Non-pigmented ciliary epithelial cell (primary cell): Measurements from ENCODE around the gene HCFC1R1.
A peak's percentile ranks its signal among the peaks of the same experiment; 100 is the strongest.

ENCODE experiments used
- DNase-seq: peaks from one replicate; pipeline ENCODE4 v3.0.0-alpha.2; 2010; ENCODE audit warnings: low read depth

HCFC1R1 gene

GRCh38 chr16:3035972-3036725, 12.4 kb upstream of the HCFC1R1 start:
- DNase-seq: no peak

GRCh38 chr16:3035289-3035971, 11.7 kb upstream of the HCFC1R1 start:
- DNase-seq: no peak

GRCh38 chr16:3032624-3033023, 8.9 kb upstream of the HCFC1R1 start:
- no peak for DNase-seq

GRCh38 chr16:3030222-3031212, 6.8 kb upstream of the HCFC1R1 start:
- no peak for DNase-seq

GRCh38 chr16:3029491-3030221, 5.9 kb upstream of the HCFC1R1 start:
- no peak for DNase-seq

GRCh38 chr16:3028716-3029319, 5.1 kb upstream of the HCFC1R1 start:
- no peak for DNase-seq

- peak; percentile 17 for DNase-seq
These were observed 4.4 kb upstream of the HCFC1R1 start for GRCh38 chr16:3027983-3028715.

GRCh38 chr16:3027489-3027795, 3.7 kb upstream of the HCFC1R1 start:
- DNase-seq: no peak

GRCh38 chr16:3026609-3027488, 3.1 kb upstream of the HCFC1R1 start:
- DNase-seq: no peak

GRCh38 chr16:3026003-3026378, 2.2 kb upstream of the HCFC1R1 start:
- no peak for DNase-seq

GRCh38 chr16:3025032-3026002, 1.6 kb upstream of the HCFC1R1 start:
- DNase-seq: no peak

- no peak for DNase-seq
These were observed 400 bp downstream of the HCFC1R1 start for GRCh38 chr16:3023415-3023668.

- DNase-seq: no peak
These were observed 893 bp downstream of the HCFC1R1 start for GRCh38 chr16:3022684-3023414.

GRCh38 chr16:3022208-3022683, 1.5 kb downstream of the HCFC1R1 start:
- peak; percentile 86 for DNase-seq

- DNase-seq: peak; percentile 73
These were observed 2.1 kb downstream of the HCFC1R1 start for GRCh38 chr16:3021449-3022207.

GRCh38 chr16:3020604-3021448, 2.9 kb downstream of the HCFC1R1 start:
- peak; percentile 59 for DNase-seq
